CD4-positive, alpha-beta T cell (primary cell): ENCODE results near the gene EMILIN1. TPM values are rescaled to one million over a fixed set of nuclear protein-coding genes. Genes with fewer than 3 reads are reported as not detected.

ENCODE experiments used
- ATAC-seq: fragments of 200-7000 bp; cut with Tn5 transposase; one replicate; pipeline ENCODE4 v1.10.0; 2022; ENCODE audit warnings: mild to moderate bottlenecking; ENCODE audit not compliant: poor library complexity
- CTCF ChIA-PET: fragments of 350-600 bp; sonication (Branson Sonifier 250); formaldehyde crosslinking; loops from one replicate; lab custom pipeline; 2021; ENCODE audit warnings: antibody characterized with exemption, inconsistent platforms; lab: Charles Lee
- POLR2A ChIA-PET: fragments of 350-600 bp; sonication (Branson Sonifier 250); formaldehyde crosslinking; loops from one replicate; lab custom pipeline; 2021; ENCODE audit warnings: antibody characterized with exemption, inconsistent platforms; lab: Charles Lee
- DNase-seq, 14 experiments: peaks; one replicate each; pipeline ENCODE4 v3.0.0-alpha.2; 2013 to 2020; ENCODE audit warnings: mixed read lengths in 2 of 14
- H3K27ac ChIP-seq, 2 donors: one replicate each; pipeline versions ENCODE4 v1.5.1 to v1.7.0; 2013; ENCODE audit warnings: low read length in 2 of 2, low read depth in 1 of 2, mild to moderate bottlenecking in 1 of 2
- H3K27me3 ChIP-seq, 2 experiments: 1 replicate in 1 of 2; 2 replicates in 1 of 2; pipeline versions ENCODE4 v1.6.1 to v1.7.0; 2013; ENCODE audit warnings: low read length in 2 of 2, control low read depth in 1 of 2, mild to moderate bottlenecking in 1 of 2, moderate library complexity in 1 of 2; ENCODE audit not compliant: insufficient read depth in 2 of 2, control insufficient read depth in 1 of 2
- H3K36me3 ChIP-seq: one replicate; pipeline ENCODE4 v1.6.1; 2013; ENCODE audit warnings: low read length, control low read depth; ENCODE audit not compliant: insufficient read depth
- H3K4me1 ChIP-seq: one replicate; pipeline ENCODE4 v1.6.1; 2013; ENCODE audit warnings: low read length, control low read depth; ENCODE audit not compliant: insufficient read depth
- H3K4me3 ChIP-seq: one replicate; pipeline ENCODE4 v1.5.1; 2013; ENCODE audit warnings: mild to moderate bottlenecking, low read length, moderate library complexity
- H3K9me3 ChIP-seq, 2 experiments: 1 replicate in 1 of 2; 2 replicates in 1 of 2; pipeline versions ENCODE4 v1.6.1 to v1.7.0; 2013; ENCODE audit warnings: low read length in 2 of 2, mild to moderate bottlenecking in 2 of 2, control low read depth in 1 of 2, moderate library complexity in 1 of 2; ENCODE audit not compliant: control insufficient read depth in 1 of 2, insufficient read depth in 1 of 2
- H3K27ac Mint-ChIP-seq: one replicate; pipeline ENCODE4 v1.8.0; 2020; ENCODE audit warnings: mixed read lengths
- H3K27me3 Mint-ChIP-seq: one replicate; pipeline ENCODE4 v1.8.0; 2021; ENCODE audit warnings: mixed read lengths
- H3K36me3 Mint-ChIP-seq: one replicate; pipeline ENCODE4 v1.8.0; 2021; ENCODE audit warnings: low read depth, mixed read lengths
- H3K4me1 Mint-ChIP-seq: one replicate; pipeline ENCODE4 v1.8.0; 2021; ENCODE audit warnings: low read depth, mixed read lengths
- H3K4me3 Mint-ChIP-seq: one replicate; pipeline ENCODE4 v1.8.0; 2020; ENCODE audit warnings: mild to moderate bottlenecking, mixed read lengths
- H3K9me3 Mint-ChIP-seq: one replicate; pipeline ENCODE4 v1.8.0; 2020; ENCODE audit warnings: mixed read lengths
- intact Hi-C, 2 experiments: fragments of 100-400 bp; cut with DNase I in 1 of 2; cut with micrococcal nuclease in 1 of 2; formaldehyde crosslinking; loops; one replicate each; pipeline versions ENCODE4 v1.15.1 to v1.9.0; 2023 to 2025; cut with DNase I, micrococcal nuclease
- total RNA-seq, 174 experiments: library from RNA in 2 of 174; stranded (reverse) in 2 of 174; gene quantifications; one replicate each; pipeline ENCODE4 v1.2.3 and lab custom pipeline; 2021 to 2026
- TF ChIP-seq, protein P1 (sequence below): fragments of 200-600 bp; IDR thresholded peaks from one replicate; pipeline ENCODE4 v1.8.0; 2022; ENCODE audit warnings: antibody characterized with exemption, mild to moderate bottlenecking

Gene EMILIN1
- total RNA-seq, 2 experiments from 2014 or later, result 0.14 to 0.25 TPM

DNA sequence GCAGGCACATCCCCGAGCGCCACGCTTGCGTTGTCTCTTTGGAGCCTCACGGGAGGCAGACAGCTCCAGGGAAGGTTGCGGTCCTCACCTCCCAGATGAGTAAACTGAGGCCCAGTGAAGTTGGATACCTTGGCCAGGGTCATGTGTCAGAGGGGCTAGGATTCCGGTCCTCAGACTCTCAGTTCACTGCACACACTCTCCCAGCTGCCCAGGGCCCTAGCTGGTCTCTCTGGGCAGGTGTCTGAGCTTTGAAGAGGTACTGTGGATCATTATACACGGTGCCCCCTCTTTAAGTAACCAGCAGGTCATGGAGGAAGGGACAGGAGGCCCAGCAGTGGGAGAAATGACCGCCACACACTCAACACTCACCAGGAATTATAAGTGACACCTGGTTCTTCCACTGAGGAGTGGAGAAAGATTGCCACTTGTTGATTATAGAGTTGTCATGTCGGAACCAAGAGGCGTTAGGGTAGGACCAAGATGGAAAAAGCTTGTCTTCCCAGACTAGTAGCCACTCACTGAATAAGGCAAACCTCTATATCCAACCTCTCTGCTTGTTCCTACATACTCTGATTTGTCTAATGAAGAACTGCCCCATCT, 45.1 kb upstream of the EMILIN1 start:
- H3K27me3 ChIP-seq, result no peaks in the 10 kb centered on the region
- no peaks in the 10 kb centered on the region for H3K9me3 Mint-ChIP-seq
- POLR2A ChIA-PET, result interaction anchor here (0.7 to 4.5 kb wide), 8 partner anchors 12 to 324 kb away, joined by 3 to 37 read pairs (median 4); partner anchors contain the start of genes AGBL5, GTF3C2, KHK and OST4
- DNase-seq (no peak), ATAC-seq (no peak)
- H3K4me3 ChIP-seq, result peak overlapping the region; percentile 92
- CTCF ChIA-PET, result interaction anchor here (0.8 to 4.0 kb wide), 5 partner anchors 17 to 72 kb away, joined by 4 to 13 read pairs (median 4); partner anchors contain the start of genes AGBL5 and KHK
- peaks cover 54% of the 10 kb centered on the region for H3K36me3 Mint-ChIP-seq
- TF ChIP-seq, protein P1, sequence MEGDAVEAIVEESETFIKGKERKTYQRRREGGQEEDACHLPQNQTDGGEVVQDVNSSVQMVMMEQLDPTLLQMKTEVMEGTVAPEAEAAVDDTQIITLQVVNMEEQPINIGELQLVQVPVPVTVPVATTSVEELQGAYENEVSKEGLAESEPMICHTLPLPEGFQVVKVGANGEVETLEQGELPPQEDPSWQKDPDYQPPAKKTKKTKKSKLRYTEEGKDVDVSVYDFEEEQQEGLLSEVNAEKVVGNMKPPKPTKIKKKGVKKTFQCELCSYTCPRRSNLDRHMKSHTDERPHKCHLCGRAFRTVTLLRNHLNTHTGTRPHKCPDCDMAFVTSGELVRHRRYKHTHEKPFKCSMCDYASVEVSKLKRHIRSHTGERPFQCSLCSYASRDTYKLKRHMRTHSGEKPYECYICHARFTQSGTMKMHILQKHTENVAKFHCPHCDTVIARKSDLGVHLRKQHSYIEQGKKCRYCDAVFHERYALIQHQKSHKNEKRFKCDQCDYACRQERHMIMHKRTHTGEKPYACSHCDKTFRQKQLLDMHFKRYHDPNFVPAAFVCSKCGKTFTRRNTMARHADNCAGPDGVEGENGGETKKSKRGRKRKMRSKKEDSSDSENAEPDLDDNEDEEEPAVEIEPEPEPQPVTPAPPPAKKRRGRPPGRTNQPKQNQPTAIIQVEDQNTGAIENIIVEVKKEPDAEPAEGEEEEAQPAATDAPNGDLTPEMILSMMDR, result no peak
- H3K27ac Mint-ChIP-seq, result peak overlapping the region; percentile 83
- no peaks in the 10 kb centered on the region for H3K27me3 Mint-ChIP-seq
- intact Hi-C loops, result loop anchor here (1.0 to 5.0 kb wide), 6 partner anchors 16 to 101 kb away; partner anchors contain the start of genes AGBL5 (in 1 of the 2), MAPRE3 (in 1 of the 2), OST4 (in 1 of the 2) and PREB (in 1 of the 2)
- peak overlapping the region; percentile 54 to 64 for H3K27ac ChIP-seq
- H3K4me3 Mint-ChIP-seq, result peak overlapping the region; percentile 96
- peaks cover 45% of the 10 kb centered on the region for H3K4me1 Mint-ChIP-seq
- H3K36me3 ChIP-seq, result peaks cover 35% of the 10 kb centered on the region
- no peaks in the 10 kb centered on the region for H3K9me3 ChIP-seq
- peaks cover 36% of the 10 kb centered on the region for H3K4me1 ChIP-seq

DNA sequence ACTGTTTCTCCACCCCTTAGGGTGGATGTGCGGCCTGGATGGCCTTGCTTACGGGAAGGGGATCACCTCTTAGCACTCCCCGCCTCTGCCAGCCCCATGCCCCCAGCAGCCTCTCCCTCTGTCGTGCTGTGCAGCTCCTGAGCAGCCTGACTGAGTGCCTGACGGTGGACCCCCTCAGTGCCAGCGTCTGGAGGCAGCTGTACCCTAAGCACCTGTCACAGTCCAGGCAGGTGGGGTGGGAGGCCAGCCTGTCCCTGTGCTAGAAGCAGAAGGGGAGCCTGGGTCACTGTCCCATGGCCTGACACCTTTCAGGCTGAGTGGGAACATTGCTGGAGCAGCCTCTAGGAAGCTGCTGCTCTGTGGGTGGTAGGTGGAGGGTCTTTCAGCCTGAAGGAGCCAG, 40.4 kb upstream of the EMILIN1 start:
- Histone ChIP-seq H3K27me3 (no peaks in the 10 kb centered on the region), H3K36me3 (peaks cover 68% of the 10 kb centered on the region), H3K4me1 (peaks cover 19% of the 10 kb centered on the region), H3K9me3 (no peaks in the 10 kb centered on the region), H3K4me3 (no peak overlapping the region), H3K27ac (no peak overlapping the region)
- H3K4me1 Mint-ChIP-seq, result peaks cover 27% of the 10 kb centered on the region
- H3K27ac Mint-ChIP-seq, result no peak overlapping the region
- DNase-seq (no peak), ATAC-seq (no peak)
- intact Hi-C loops, result no loop called here
- ChIA-PET POLR2A (interaction anchor here (1.1 to 1.2 kb wide), 2 partner anchors 13 to 390 kb away, joined by 3 to 4 read pairs; partner anchors contain the start of genes AGBL5 and NRBP1), CTCF (interaction anchor here (0.9 kb wide), 1 partner anchor 12 kb away, joined by 3 read pairs; no protein-coding TSS in a partner anchor)
- H3K9me3 Mint-ChIP-seq, result no peaks in the 10 kb centered on the region
- H3K27me3 Mint-ChIP-seq, result no peaks in the 10 kb centered on the region
- no peak overlapping the region for H3K4me3 Mint-ChIP-seq
- peaks cover 82% of the 10 kb centered on the region for H3K36me3 Mint-ChIP-seq
- TF ChIP-seq, protein P1, result no peak

DNA sequence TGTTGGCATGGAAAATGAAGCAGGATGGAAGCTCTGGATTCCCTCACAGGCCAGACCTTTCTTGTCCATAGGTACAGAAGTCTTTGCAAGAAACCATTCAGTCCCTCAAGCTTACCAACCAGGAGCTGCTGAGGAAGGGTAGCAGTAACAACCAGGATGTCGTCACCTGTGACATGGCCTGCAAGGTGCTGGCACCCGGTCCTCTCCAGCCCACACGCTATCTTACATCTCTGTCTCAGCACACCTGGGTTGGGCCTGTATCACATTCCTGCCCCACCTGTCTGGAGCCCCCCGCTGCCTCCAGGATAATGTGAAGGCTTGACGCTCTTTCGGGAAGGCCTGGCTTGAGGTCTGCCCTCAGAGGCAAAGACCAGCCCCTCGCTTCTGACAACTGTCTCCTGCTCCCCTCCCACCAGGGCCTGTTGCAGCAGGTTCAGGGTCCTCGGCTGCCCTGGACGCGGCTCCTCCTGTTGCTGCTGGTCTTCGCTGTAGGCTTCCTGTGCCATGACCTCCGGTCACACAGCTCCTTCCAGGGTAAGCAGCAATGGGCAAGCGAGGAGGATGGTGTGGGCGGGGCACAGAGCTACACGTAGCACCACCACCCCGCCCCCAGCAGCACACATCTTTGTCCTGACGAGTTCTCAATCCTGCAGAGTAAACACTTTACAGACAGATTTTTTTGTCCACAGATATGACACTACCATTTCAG, 39.6 kb upstream of the EMILIN1 start:
- H3K36me3 Mint-ChIP-seq, result peaks cover 78% of the 10 kb centered on the region
- Histone ChIP-seq H3K4me1 (peaks cover 12% of the 10 kb centered on the region), H3K27me3 (no peaks in the 10 kb centered on the region), H3K9me3 (no peaks in the 10 kb centered on the region), H3K4me3 (no peak overlapping the region), H3K36me3 (peaks cover 68% of the 10 kb centered on the region), H3K27ac (no peak overlapping the region)
- no peak for ATAC-seq
- peak overlapping the region; percentile 27 for H3K27ac Mint-ChIP-seq
- DNase-seq, result no peak
- TF ChIP-seq, protein P1, result no peak
- no peak overlapping the region for H3K4me3 Mint-ChIP-seq
- ChIA-PET CTCF (interaction anchor here (0.9 to 1.3 kb wide), 2 partner anchors 9 to 11 kb away, joined by 3 to 4 read pairs; no protein-coding TSS in a partner anchor), POLR2A (interaction anchor here (1.4 to 1.9 kb wide), 2 partner anchors 10 to 12 kb away, joined by 3 to 9 read pairs; no protein-coding TSS in a partner anchor)
- H3K9me3 Mint-ChIP-seq, result no peaks in the 10 kb centered on the region
- intact Hi-C loops, result no loop called here
- no peaks in the 10 kb centered on the region for H3K27me3 Mint-ChIP-seq
- H3K4me1 Mint-ChIP-seq, result peaks cover 20% of the 10 kb centered on the region
